ENCODE measurements around the gene NATD1. TPM values are rescaled to one million over a fixed set of nuclear protein-coding genes. Genes with fewer than 3 reads are reported as not detected.
A peak's percentile ranks its signal among the peaks of the same experiment; 100 is the strongest.

NATD1 gene, protein sequence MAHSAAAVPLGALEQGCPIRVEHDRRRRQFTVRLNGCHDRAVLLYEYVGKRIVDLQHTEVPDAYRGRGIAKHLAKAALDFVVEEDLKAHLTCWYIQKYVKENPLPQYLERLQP
- total RNA-seq, result 10 to 100 TPM; 17.9 to 20.0 TPM
- 12.1 TPM for polyA plus RNA-seq (ENCODE audit: insufficient read depth, low read depth, low replicate concordance)
- long read RNA-seq, donor 1, full-length matches to known transcripts, result 5 of 5 reads
- long read RNA-seq, donor 1, partial matches to known transcripts, result 0 of 5 reads
- long read RNA-seq, donor 1, other reads (novel, unspliced or antisense), result 0 of 5 reads
- long read RNA-seq, donor 2, full-length matches to known transcripts, result 1 of 1 reads
- long read RNA-seq, donor 2, partial matches to known transcripts, result 0 of 1 reads
- long read RNA-seq, donor 2, other reads (novel, unspliced or antisense), result 0 of 1 reads

DNA sequence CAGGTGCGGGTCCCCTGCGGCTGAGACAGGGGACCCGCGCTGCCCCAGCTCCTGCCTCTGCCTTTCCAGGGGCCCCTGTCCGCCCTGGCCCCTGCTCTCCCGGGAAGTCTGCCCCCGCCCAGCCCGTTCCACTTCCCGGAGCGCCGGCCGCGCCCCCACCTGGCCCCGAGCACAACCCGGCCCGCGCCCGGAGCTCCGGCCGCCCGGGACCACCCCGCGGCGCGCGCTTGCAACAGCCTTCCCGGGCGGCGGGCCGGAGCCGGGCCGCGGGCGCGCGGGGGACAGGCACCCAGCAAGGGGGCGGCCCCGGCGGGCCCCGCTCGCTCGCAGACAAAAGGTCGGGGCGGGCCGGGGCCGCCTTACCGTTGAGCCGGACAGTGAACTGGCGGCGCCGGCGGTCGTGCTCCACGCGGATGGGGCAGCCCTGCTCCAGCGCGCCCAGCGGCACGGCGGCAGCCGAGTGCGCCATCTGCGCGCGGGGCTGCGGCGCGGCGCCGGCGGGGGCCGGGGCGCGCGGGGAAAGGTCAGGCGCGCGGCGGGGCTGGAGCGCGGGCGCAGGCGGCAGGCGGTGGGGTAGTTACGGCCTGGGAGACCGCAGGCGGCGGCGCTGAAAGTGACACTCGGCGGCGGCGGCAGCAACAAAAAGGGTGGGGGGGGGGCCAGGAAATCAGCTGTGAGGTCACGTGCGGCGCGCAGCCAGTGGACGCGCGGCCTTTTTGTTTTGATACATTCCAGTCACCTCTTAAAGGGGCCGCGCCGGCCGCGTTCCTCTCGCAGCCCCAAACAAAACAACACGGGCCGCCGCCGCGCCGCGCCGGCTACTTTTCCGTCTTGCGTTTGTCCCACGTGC, at the start of gene NATD1:
NATD1 (minus strand) TSS at position 615 of the 850 bp plus-strand sequence; CDS start at position 469, 146 bp downstream.
- WGBS, 2 donors, result 0% methylated on average over 25 to 55 of the region's 117 CpGs
- DNase-seq, result peak; percentile 96
- no peaks in the 10 kb centered on the region for H3K36me3 ChIP-seq (ENCODE audit: low read depth, missing control alignments)
- no peaks in the 10 kb centered on the region for H3K9me3 ChIP-seq
- H3K4me3 ChIP-seq, result peak within 1 kb of the TSS; percentile 68 to 71
- H3K27ac ChIP-seq, result peak within 1 kb of the TSS; percentile 62 to 79
- no peaks in the 10 kb centered on the region for H3K27me3 ChIP-seq
- TF ChIP-seq POLR2A (IDR thresholded peaks at IDR 0.05), result no peak
- TF ChIP-seq, protein P1, sequence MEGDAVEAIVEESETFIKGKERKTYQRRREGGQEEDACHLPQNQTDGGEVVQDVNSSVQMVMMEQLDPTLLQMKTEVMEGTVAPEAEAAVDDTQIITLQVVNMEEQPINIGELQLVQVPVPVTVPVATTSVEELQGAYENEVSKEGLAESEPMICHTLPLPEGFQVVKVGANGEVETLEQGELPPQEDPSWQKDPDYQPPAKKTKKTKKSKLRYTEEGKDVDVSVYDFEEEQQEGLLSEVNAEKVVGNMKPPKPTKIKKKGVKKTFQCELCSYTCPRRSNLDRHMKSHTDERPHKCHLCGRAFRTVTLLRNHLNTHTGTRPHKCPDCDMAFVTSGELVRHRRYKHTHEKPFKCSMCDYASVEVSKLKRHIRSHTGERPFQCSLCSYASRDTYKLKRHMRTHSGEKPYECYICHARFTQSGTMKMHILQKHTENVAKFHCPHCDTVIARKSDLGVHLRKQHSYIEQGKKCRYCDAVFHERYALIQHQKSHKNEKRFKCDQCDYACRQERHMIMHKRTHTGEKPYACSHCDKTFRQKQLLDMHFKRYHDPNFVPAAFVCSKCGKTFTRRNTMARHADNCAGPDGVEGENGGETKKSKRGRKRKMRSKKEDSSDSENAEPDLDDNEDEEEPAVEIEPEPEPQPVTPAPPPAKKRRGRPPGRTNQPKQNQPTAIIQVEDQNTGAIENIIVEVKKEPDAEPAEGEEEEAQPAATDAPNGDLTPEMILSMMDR (IDR thresholded peaks at IDR 0.05), result no peak
- intact Hi-C loops (cut with DNase I; ENCODE audit: low total_unique reads), result no loop called here
- H3K4me1 ChIP-seq, result peaks cover 17% of the 10 kb centered on the region

DNA sequence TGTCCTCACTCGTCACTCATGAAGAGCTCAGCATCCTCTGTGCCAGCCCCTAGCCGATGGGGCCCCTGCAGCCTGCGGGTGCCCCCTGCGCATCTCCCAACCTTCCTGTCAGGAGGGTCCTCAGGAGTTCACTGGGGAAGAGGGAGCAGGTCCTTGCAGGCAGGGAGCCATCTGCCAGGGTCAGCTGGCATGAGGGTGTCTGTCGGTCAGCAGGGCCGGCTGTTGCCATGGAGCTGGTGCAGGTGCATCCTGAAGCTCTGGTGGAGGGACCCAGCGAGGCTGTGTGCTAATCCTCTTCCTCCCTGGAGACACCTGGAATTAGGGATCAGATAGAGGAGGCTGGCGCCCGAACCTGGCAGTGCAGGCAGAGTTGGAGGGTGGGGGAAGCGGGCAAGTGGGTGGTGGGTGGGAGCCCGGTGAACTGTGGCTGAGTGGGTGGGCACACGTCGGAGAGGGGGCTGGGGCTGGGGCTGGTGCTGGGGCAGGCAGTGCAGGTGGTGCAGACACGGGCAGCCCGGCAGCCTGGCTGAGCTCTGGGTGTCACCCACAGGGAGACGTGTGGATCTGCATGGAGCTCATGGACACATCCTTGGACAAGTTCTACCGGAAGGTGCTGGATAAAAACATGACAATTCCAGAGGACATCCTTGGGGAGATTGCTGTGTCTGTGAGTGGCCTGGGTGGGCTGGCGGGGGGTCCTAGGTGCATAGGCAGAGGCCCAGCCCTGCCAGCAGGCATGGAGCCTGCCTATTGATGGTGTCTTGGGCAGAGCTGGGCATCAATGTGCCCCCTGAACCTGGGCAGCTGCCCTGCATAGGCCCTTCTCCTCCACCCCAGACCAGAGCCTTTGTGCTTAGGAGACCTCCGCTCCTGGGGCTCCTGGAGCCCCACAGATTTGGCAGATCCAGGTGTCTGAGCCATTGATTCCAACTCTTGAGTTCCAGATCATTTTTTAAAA, 48.7 kb upstream of the NATD1 start:
- TF ChIP-seq, protein P1 (IDR thresholded peaks at IDR 0.05), result no peak
- TF ChIP-seq POLR2A (IDR thresholded peaks at IDR 0.05), result no peak
- no peaks in the 10 kb centered on the region for H3K36me3 ChIP-seq (ENCODE audit: low read depth, missing control alignments)
- WGBS, 2 donors, result 69 to 71% methylated on average over 18 to 19 of the region's 19 CpGs

DNA sequence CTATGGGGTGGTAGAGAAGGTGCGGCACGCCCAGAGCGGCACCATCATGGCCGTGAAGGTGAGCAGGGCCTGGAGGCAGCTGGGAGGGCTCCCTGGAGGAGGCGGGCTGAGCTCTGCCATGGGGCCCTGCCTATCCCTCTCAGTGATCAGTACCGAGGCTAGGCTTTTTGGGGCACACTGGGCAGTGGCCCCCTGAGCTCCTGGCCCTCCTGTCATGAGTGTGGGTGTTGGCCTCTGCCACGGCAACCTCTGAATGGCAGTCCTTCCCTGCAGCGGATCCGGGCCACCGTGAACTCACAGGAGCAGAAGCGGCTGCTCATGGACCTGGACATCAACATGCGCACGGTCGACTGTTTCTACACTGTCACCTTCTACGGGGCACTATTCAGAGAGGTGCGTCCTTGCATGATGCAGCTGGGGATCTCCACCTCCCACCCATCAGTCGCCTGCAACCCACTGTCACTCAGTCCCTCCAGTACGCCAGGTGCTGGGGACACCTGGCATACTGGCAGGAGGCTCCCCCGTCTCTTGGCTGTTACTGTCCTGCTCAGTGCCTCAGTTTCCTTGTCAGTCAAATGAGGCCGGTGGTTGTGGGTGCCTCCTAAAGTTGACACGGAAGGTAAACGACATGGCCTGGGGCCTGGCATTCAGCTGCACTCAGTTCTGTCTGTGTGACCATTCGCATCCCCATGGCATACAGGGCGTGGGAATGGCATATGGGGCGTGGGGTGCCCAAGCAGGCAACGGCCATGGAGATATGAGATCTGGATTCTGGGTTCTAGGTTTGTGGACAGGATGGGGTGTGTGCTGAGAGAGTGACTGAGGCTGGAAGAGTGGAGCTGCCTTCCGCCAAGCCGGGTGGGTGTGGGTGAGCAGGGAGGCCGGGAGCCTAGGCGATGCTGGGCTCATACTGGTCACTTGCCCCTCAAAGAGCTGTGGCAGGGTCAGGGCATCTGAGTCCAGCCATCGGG, 47.7 kb upstream of the NATD1 start:
- Histone ChIP-seq H3K27me3 (no peaks in the 10 kb centered on the region), H3K4me3 (no peak overlapping the region), H3K9me3 (no peaks in the 10 kb centered on the region), H3K27ac (no peak overlapping the region), H3K36me3 (ENCODE audit: low read depth, missing control alignments) (no peaks in the 10 kb centered on the region), H3K4me1 (no peaks in the 10 kb centered on the region)
- no peak for TF ChIP-seq POLR2A (IDR thresholded peaks at IDR 0.05)
- intact Hi-C loops (cut with DNase I; ENCODE audit: low total_unique reads), result no loop called here
- no peak for DNase-seq
- 73 to 78% methylated on average over 31 of the region's 31 CpGs for WGBS, 2 donors

More for the DNA sequence above, 48.7 kb upstream of the NATD1 start:
- no peak for DNase-seq
- no peaks in the 10 kb centered on the region for H3K4me1 ChIP-seq
- intact Hi-C loops (cut with DNase I; ENCODE audit: low total_unique reads), result no loop called here
- no peaks in the 10 kb centered on the region for H3K9me3 ChIP-seq
- no peak overlapping the region for H3K4me3 ChIP-seq
- H3K27me3 ChIP-seq, result no peaks in the 10 kb centered on the region
- no peak overlapping the region for H3K27ac ChIP-seq

DNA sequence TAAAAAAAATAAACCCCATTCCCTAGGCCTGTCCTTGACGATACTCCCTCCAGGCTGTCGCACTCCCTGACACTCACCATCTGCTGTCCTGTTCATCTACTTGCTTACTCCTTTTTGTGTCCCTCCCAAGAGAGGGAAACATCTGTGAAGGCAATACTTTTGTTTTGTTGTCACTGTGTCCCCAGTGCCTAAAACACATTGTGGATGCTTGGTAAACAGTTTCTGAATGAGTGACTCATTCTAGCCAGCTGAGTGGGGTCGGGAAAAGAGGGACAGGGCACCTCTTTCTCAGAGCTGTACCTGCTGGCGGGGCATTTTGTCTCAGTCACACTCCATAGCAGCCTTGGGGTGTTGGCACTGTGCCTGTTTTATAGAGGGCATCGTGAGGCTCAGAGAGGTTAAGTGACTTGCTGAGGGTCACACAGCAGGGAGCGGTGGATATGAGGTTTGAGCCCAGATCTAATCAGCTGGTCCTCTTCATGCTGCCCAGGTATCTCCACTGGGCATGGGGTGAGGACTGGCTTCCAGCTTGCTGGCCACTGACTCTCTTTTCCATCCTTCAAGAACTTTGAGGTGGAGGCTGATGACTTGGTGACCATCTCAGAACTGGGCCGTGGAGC, 46.9 kb upstream of the NATD1 start:
- intact Hi-C loops (cut with DNase I; ENCODE audit: low total_unique reads), result no loop called here
- WGBS, 2 donors, result 55 to 64% methylated on average over 7 of the region's 7 CpGs
- no peak overlapping the region for H3K27ac ChIP-seq
- no peaks in the 10 kb centered on the region for H3K27me3 ChIP-seq
- no peak for DNase-seq
- no peak overlapping the region for H3K4me3 ChIP-seq
- no peaks in the 10 kb centered on the region for H3K9me3 ChIP-seq
- H3K4me1 ChIP-seq, result no peaks in the 10 kb centered on the region
- H3K36me3 ChIP-seq (ENCODE audit: low read depth, missing control alignments), result no peaks in the 10 kb centered on the region
- no peak for TF ChIP-seq POLR2A (IDR thresholded peaks at IDR 0.05)
- TF ChIP-seq, protein P1 (IDR thresholded peaks at IDR 0.05), result no peak
